Ascending aorta (tissue), 2 donors: ENCODE measurements around the gene IGFBPL1. TPM values are rescaled to one million over a fixed set of nuclear protein-coding genes. Genes with fewer than 3 reads are reported as not detected.

Experiments used
- DNase-seq, 2 donors: peaks; one replicate each; pipeline ENCODE4 v3.0.0-alpha.2; 2019; ENCODE audit warnings: low spot score in 2 of 2
- H3K27ac ChIP-seq, 2 donors: fragments of 200-600 bp; sonication (generic); one replicate each; pipeline ENCODE4 v1.5.1; 2016 to 2017; ENCODE audit warnings: mild to moderate bottlenecking in 1 of 2
- H3K27me3 ChIP-seq: fragments of 200-600 bp; sonication (generic); one replicate; pipeline ENCODE4 v1.5.1; 2017
- H3K36me3 ChIP-seq, 2 donors: fragments of 200-600 bp; sonication (generic); one replicate each; pipeline ENCODE4 v1.5.1; 2016
- H3K4me1 ChIP-seq, 2 donors: fragments of 200-600 bp; sonication (generic); one replicate each; pipeline ENCODE4 v1.5.1; 2016 to 2017; ENCODE audit warnings: mild to moderate bottlenecking in 1 of 2
- H3K4me3 ChIP-seq, 2 donors: fragments of 200-600 bp; sonication (generic); one replicate each; pipeline ENCODE4 v1.5.1; 2016 to 2017; ENCODE audit warnings: mild to moderate bottlenecking in 1 of 2
- H3K9me3 ChIP-seq, 2 donors: fragments of 200-600 bp; sonication (generic); one replicate each; pipeline ENCODE4 v1.5.1; 2016
- intact Hi-C: fragments of 100-400 bp; cut with DNase I; formaldehyde crosslinking; loops from one replicate; pipeline ENCODE4 v1.15.1; 2023
- total RNA-seq: library from RNA; depleted of rRNA; stranded (reverse); fragments of >200 nt; gene quantifications from one replicate; pipeline ENCODE4 v1.1.0, GENCODE V29; 2016
- TF ChIP-seq, protein P1 (sequence below), 3 experiments: fragments of 200-600 bp in 2 of 3; fragments of 450-650 bp in 1 of 3; sonication (generic) in 2 of 3; IDR thresholded peaks; one replicate each; pipeline ENCODE4 v1.5.1; 2016 to 2019; ENCODE audit warnings: antibody characterized with exemption in 3 of 3, mild to moderate bottlenecking in 1 of 3, moderate library complexity in 1 of 3

Gene IGFBPL1
- total RNA-seq, 1 donor from 2014 or later, result 4.8 TPM

DNA sequence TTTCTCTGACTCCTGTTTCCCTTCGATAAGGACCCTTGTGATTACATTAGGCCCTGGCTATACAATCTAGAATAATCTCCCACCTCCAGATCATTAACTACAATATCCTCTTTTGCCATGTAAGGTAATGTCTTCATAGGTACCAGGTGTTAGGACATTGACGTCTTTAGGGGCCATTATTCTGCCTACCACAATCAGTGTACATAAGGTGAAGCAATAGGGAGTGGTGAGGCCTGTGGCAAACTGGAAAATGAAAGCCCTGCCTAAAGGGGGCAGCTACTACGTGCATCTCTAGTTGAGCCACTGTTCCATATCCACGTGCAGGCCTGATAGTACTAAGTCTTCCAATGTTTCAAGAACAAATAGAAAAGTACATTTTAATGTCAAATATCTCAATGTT, 36.5 kb downstream of the IGFBPL1 start:
- H3K27me3 ChIP-seq, result no peaks in the 10 kb centered on the region
- DNase-seq, result peak in 1 of 2 donors; percentile 50
- H3K27ac ChIP-seq, result peak overlapping the region; percentile 98 to 99
- no peaks in the 10 kb centered on the region for H3K36me3 ChIP-seq
- TF ChIP-seq, protein P1, sequence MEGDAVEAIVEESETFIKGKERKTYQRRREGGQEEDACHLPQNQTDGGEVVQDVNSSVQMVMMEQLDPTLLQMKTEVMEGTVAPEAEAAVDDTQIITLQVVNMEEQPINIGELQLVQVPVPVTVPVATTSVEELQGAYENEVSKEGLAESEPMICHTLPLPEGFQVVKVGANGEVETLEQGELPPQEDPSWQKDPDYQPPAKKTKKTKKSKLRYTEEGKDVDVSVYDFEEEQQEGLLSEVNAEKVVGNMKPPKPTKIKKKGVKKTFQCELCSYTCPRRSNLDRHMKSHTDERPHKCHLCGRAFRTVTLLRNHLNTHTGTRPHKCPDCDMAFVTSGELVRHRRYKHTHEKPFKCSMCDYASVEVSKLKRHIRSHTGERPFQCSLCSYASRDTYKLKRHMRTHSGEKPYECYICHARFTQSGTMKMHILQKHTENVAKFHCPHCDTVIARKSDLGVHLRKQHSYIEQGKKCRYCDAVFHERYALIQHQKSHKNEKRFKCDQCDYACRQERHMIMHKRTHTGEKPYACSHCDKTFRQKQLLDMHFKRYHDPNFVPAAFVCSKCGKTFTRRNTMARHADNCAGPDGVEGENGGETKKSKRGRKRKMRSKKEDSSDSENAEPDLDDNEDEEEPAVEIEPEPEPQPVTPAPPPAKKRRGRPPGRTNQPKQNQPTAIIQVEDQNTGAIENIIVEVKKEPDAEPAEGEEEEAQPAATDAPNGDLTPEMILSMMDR (IDR thresholded peaks at IDR 0.05), result no peak
- H3K4me3 ChIP-seq, result no peak overlapping the region
- peaks cover 7 to 10% of the 10 kb centered on the region in 2 donors for H3K9me3 ChIP-seq
- intact Hi-C loops, result loop anchor here (5.0 kb wide), 1 partner anchor 360 kb away; no protein-coding TSS in a partner anchor
- H3K4me1 ChIP-seq, result peaks cover 31 to 52% of the 10 kb centered on the region in 2 donors

DNA sequence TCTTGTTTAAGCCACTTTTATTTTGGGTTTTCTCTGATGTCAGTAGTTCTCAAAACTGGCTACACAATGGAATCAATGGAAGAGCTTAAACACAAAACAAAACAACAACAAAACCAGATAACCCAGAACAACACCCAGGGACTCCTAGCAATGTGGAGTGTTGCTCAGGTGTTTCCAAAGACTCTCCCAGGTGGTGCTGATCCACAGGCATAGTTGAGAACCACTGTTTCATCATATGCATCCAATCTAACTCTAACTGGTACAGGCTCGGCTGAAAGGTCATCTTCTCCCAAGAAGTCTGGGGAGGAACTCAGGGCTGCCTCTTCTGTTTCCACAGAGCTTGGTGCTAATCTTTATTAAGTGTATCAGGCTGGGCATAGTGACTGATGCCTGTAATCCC, 37.2 kb downstream of the IGFBPL1 start:
- H3K4me3 ChIP-seq, result no peak overlapping the region
- TF ChIP-seq, protein P1 (IDR thresholded peaks at IDR 0.05), result no peak
- intact Hi-C loops, result loop anchor here (5.0 kb wide), 1 partner anchor 360 kb away; no protein-coding TSS in a partner anchor
- peaks cover 32 to 58% of the 10 kb centered on the region in 2 donors for H3K4me1 ChIP-seq
- H3K9me3 ChIP-seq, result peaks cover 7 to 10% of the 10 kb centered on the region in 2 donors
- peak in 1 of 2 donors; percentile 38 for DNase-seq
- peak overlapping the region; percentile 98 to 99 for H3K27ac ChIP-seq
- no peaks in the 10 kb centered on the region for H3K36me3 ChIP-seq
- no peaks in the 10 kb centered on the region for H3K27me3 ChIP-seq

DNA sequence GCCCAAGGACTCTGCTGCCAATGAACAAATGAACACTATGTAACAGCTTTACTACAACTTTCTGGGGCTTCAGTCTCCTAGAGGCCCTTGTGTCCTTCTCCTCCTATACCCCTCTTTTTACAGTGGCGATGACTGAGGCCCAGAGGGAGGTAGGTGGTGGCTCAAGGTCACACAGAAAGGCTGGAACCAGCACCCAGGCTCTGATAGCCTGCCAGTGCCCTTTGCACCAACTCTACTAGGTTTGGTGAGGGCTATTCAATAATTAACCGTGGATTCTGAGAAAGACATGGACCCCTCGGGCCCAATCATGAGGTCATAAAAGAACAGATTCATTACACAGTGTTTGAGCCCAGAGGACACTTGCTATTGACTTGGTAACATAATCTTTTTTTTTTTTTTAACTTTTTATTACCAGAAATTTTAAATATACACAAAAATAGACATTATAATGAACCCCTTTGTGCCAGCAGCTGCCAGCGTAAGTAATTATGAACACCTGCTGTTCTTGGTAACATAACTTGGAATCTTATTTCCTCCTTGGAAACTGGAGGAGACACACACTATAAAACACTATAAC, 37.8 kb downstream of the IGFBPL1 start:
- intact Hi-C loops, result loop anchor here (5.0 kb wide), 1 partner anchor 359 kb away; no protein-coding TSS in a partner anchor
- H3K4me1 ChIP-seq, result peaks cover 30 to 58% of the 10 kb centered on the region in 2 donors
- H3K27ac ChIP-seq, result peak overlapping the region; percentile 98 to 99

DNA sequence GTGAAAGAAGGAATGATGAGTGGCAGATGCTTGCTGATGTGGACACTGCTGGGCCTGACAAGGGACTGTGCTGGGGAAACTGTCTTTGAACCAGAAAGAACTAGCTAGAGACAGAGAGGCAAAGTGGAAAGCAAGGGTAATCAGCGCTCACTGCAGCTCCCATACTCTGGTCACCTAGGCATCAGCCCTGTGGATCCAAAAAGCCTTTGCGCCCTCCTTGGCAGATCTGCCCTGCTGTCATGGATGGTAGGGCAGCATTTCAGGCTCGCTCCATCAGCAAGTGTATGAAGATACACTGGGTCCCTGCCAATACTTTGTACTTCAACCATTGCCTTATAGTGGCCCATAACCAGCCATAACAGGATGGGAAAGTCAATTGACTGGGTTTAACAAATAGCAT, 38.4 kb downstream of the IGFBPL1 start:
- intact Hi-C loops, result loop anchor here (5.0 kb wide), 1 partner anchor 359 kb away; no protein-coding TSS in a partner anchor
- Histone ChIP-seq H3K4me3 (no peak overlapping the region), H3K4me1 (peaks cover 25 to 56% of the 10 kb centered on the region in 2 donors), H3K36me3 (no peaks in the 10 kb centered on the region), H3K27ac (peak overlapping the region; percentile 98 to 99), H3K9me3 (peaks cover 7 to 10% of the 10 kb centered on the region in 2 donors), H3K27me3 (no peaks in the 10 kb centered on the region)
- TF ChIP-seq, protein P1 (IDR thresholded peaks at IDR 0.05), result no peak
- DNase-seq, result peak in 1 of 2 donors; percentile 54

More for the DNA sequence above, 37.8 kb downstream of the IGFBPL1 start:
- peak in 1 of 2 donors; percentile 34 for DNase-seq
- H3K9me3 ChIP-seq, result peaks cover 7 to 10% of the 10 kb centered on the region in 2 donors
- TF ChIP-seq, protein P1 (IDR thresholded peaks at IDR 0.05), result no peak
- H3K36me3 ChIP-seq, result no peaks in the 10 kb centered on the region
- H3K27me3 ChIP-seq, result no peaks in the 10 kb centered on the region
- no peak overlapping the region for H3K4me3 ChIP-seq

DNA sequence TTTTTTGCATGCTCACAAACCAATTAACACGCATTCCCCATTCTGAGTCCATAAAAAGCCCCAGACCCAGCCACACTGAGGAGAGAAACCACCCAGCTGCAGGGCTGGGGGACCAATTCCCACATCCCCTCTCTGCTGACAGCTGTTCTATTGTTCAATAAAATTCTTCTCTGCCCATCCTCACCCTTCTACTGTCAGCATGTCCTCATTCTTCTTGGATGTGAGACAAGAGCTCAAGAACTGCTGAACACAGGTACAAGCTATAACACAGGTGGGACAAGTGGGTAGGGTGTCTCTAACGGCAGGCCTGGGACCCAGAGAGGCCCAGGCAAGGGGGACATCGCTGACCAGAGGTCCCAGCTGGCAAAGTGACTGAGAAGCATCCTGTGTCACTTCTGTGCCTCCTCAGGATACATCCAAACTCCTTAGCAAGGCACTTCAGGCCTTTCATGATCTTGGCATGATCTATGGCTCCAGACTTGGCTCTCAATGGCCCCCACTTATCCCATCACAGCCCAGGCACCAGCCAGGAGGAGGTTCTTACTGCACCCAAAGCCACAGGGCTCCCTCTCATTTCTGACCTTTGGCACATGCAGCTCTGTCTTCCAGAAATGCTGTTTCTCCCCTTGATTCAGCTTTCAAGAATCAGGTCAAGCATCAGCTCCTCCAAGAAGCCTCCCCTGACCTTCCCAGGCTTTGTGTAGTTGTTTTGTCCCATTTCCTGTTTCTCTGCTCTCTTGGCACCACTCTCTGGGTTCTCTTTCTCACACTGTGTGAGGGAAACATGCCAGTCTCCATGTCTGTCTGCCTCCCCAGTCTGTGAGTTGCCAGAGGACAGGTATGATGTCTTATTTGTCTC, 39.0 kb downstream of the IGFBPL1 start:
- peaks cover 7 to 10% of the 10 kb centered on the region in 2 donors for H3K9me3 ChIP-seq
- TF ChIP-seq, protein P1 (IDR thresholded peaks at IDR 0.05), result no peak
- peaks cover 18 to 49% of the 10 kb centered on the region in 2 donors for H3K4me1 ChIP-seq
- peak in 1 of 2 donors; percentile 60 for DNase-seq
- intact Hi-C loops, result loop anchor here (5.0 kb wide), 2 partner anchors 358 to 923 kb away; no protein-coding TSS in a partner anchor
- H3K27me3 ChIP-seq, result no peaks in the 10 kb centered on the region
- no peak overlapping the region for H3K4me3 ChIP-seq
- no peaks in the 10 kb centered on the region for H3K36me3 ChIP-seq
- H3K27ac ChIP-seq, result peak overlapping the region; percentile 98 to 99
